H1 (cell line): ENCODE measurements around the gene DNMT3B. TPM values are rescaled to one million over a fixed set of nuclear protein-coding genes. Genes with fewer than 3 reads are reported as not detected.
"Not testable (repeated sequence)": the region's sequence is repeated elsewhere in the genome, so short reads cannot be mapped to it uniquely, and the experiment has no call there.

Source experiments
- CTCF ChIA-PET: fragments of 300-600 bp; sonication (Branson Sonifier 250); formaldehyde crosslinking; loops from one replicate; lab custom pipeline; 2021; ENCODE audit not compliant: partially characterized antibody; lab: Charles Lee
- POLR2A ChIA-PET: fragments of 300-600 bp; sonication (Branson Sonifier 250); formaldehyde crosslinking; loops from one replicate; lab custom pipeline; 2021; ENCODE audit warnings: inconsistent platforms; ENCODE audit not compliant: partially characterized antibody; lab: Charles Lee
- DNase-seq, 2 experiments: peaks; one replicate each; pipeline versions ENCODE4 v3.0.0 to v3.0.0-alpha.2; 2010 to 2022; ENCODE audit warnings: low spot score in 2 of 2, low read depth in 1 of 2, mixed read lengths in 1 of 2
- FAIRE-seq: peaks from 2 replicates; lab custom pipeline; 2011; peaks lifted over from hg19 to GRCh38; lab: Jason Lieb, UNC
- H2AFZ ChIP-seq: 2 replicates; pipeline ENCODE4 v1.8.1; 2012; ENCODE audit warnings: low read length, inconsistent platforms
- H2AK5ac ChIP-seq: 2 replicates; pipeline ENCODE4 v1.6.1; 2013; ENCODE audit warnings: low read depth, low read length
- H2BK120ac ChIP-seq: replicated peaks from 2 replicates; pipeline ENCODE3; 2013; ENCODE audit warnings: low read depth, low read length, inconsistent platforms
- H2BK12ac ChIP-seq: 2 replicates; pipeline ENCODE4 v1.6.1; 2013; ENCODE audit warnings: low read depth, low read length
- H2BK15ac ChIP-seq: 2 replicates; pipeline ENCODE4 v1.6.1; 2013; ENCODE audit warnings: low read length
- H2BK20ac ChIP-seq: 2 replicates; pipeline ENCODE4 v1.6.1; 2013; ENCODE audit warnings: low read length
- H2BK5ac ChIP-seq: 2 replicates; pipeline ENCODE4 v1.6.1; 2013; ENCODE audit warnings: low read depth, low read length
- H3K14ac ChIP-seq: 2 replicates; pipeline ENCODE4 v1.6.1; 2013; ENCODE audit warnings: inconsistent platforms; ENCODE audit not compliant: insufficient read length
- H3K18ac ChIP-seq: 2 replicates; pipeline ENCODE4 v1.6.1; 2013; ENCODE audit warnings: low read length; ENCODE audit errors: extremely low read depth
- H3K23ac ChIP-seq: 2 replicates; pipeline ENCODE4 v1.6.1; 2013; ENCODE audit warnings: inconsistent platforms; ENCODE audit not compliant: insufficient read length
- H3K23me2 ChIP-seq: 2 replicates; pipeline ENCODE4 v1.6.1; 2013; ENCODE audit warnings: low read depth, low read length
- H3K27ac ChIP-seq: 2 replicates; pipeline ENCODE4 v1.6.1; 2011; ENCODE audit warnings: low read depth, low read length, inconsistent platforms
- H3K27me3 ChIP-seq, 4 experiments: replicated peaks in 1 of 4; 1 replicate in 1 of 4; 2 replicates in 3 of 4; pipeline versions ENCODE4 v1.6.1 to v1.8.1; 2011 to 2013; ENCODE audit warnings: low read length in 3 of 4, mild to moderate bottlenecking in 3 of 4, inconsistent platforms in 2 of 4, mixed read lengths in 2 of 4, moderate library complexity in 1 of 4; ENCODE audit not compliant: control insufficient read depth in 3 of 4, insufficient read depth in 3 of 4; ENCODE audit errors: extremely low read depth in 1 of 4
- H3K36me3 ChIP-seq, 4 experiments: 2 replicates each; pipeline versions ENCODE4 v1.6.1 to v1.8.1; 2011 to 2013; ENCODE audit warnings: mild to moderate bottlenecking in 4 of 4, low read length in 3 of 4, moderate library complexity in 2 of 4, control low read depth in 1 of 4, inconsistent platforms in 1 of 4; ENCODE audit not compliant: insufficient read depth in 4 of 4, control insufficient read depth in 2 of 4
- H3K4ac ChIP-seq: replicated peaks from 2 replicates; pipeline ENCODE3; 2013; ENCODE audit warnings: low read length, low read depth, mixed read lengths, inconsistent platforms; ENCODE audit not compliant: insufficient read length
- H3K4me1 ChIP-seq, 4 experiments: replicated peaks in 1 of 4; 1 replicate in 1 of 4; 2 replicates in 3 of 4; pipeline versions ENCODE4 v1.6.1 to v1.8.1; 2011 to 2013; ENCODE audit warnings: low read length in 3 of 4, inconsistent platforms in 2 of 4, mixed read lengths in 1 of 4; ENCODE audit not compliant: insufficient read depth in 4 of 4, control insufficient read depth in 3 of 4
- H3K4me2 ChIP-seq, 2 experiments: 2 replicates each; pipeline versions ENCODE4 v1.6.1 to v1.8.1; 2011 to 2013; ENCODE audit warnings: low read depth in 2 of 2, low read length in 2 of 2, control low read depth in 1 of 2, inconsistent platforms in 1 of 2, mild to moderate bottlenecking in 1 of 2; ENCODE audit not compliant: insufficient read depth in 1 of 2
- H3K4me3 ChIP-seq, 4 experiments: fragments of 200-600, 300-600 bp in 1 of 4; sonication (generic), shearing (Covaris generic), sonication (Bioruptor Twin) in 1 of 4; 2 replicates each; pipeline versions ENCODE4 v1.5.1 to v1.8.1; 2011 to 2016; ENCODE audit warnings: low read length in 4 of 4, low read depth in 3 of 4, control low read depth in 2 of 4, inconsistent platforms in 2 of 4, mild to moderate bottlenecking in 2 of 4, mixed read lengths in 1 of 4, moderate library complexity in 1 of 4; ENCODE audit not compliant: insufficient read depth in 2 of 4; ENCODE audit errors: extremely low read depth in 1 of 4
- H3K56ac ChIP-seq: replicated peaks from 2 replicates; pipeline ENCODE3; 2013; ENCODE audit warnings: low read depth, mild to moderate bottlenecking, mixed read lengths, low read length, inconsistent platforms; ENCODE audit not compliant: insufficient read length
- H3K79me1 ChIP-seq: 2 replicates; pipeline ENCODE4 v1.6.1; 2013; ENCODE audit warnings: low read depth, low read length, control low read depth
- H3K79me2 ChIP-seq, 2 experiments: 2 replicates each; pipeline versions ENCODE4 v1.6.1 to v1.8.1; 2012 to 2013; ENCODE audit warnings: low read length in 2 of 2, mild to moderate bottlenecking in 2 of 2, inconsistent platforms in 1 of 2; ENCODE audit not compliant: insufficient read depth in 2 of 2, control insufficient read depth in 1 of 2
- H3K9ac ChIP-seq, 4 experiments: replicated peaks in 1 of 4; 1 replicate in 1 of 4; 2 replicates in 3 of 4; pipeline versions ENCODE4 v1.6.1 to v1.8.1; 2011 to 2013; ENCODE audit warnings: low read depth in 3 of 4, low read length in 3 of 4, control low read depth in 2 of 4, mild to moderate bottlenecking in 2 of 4, moderate library complexity in 2 of 4, inconsistent platforms in 1 of 4; ENCODE audit errors: extremely low read depth in 1 of 4
- H3K9me3 ChIP-seq, 2 experiments: 2 replicates each; pipeline versions ENCODE4 v1.6.1 to v1.8.1; 2012 to 2013; ENCODE audit warnings: mild to moderate bottlenecking in 2 of 2, moderate library complexity in 2 of 2, control low read depth in 1 of 2, inconsistent platforms in 1 of 2, low read depth in 1 of 2, low read length in 1 of 2, mixed read lengths in 1 of 2; ENCODE audit not compliant: insufficient read depth in 2 of 2
- H4K20me1 ChIP-seq, 2 experiments: replicated peaks in 1 of 2; 2 replicates each; pipeline versions ENCODE3 to v1.8.1; 2011 to 2013; ENCODE audit warnings: inconsistent platforms in 2 of 2, low read length in 2 of 2, mild to moderate bottlenecking in 1 of 2; ENCODE audit not compliant: insufficient read depth in 2 of 2, control insufficient read depth in 1 of 2
- H4K5ac ChIP-seq: 2 replicates; pipeline ENCODE4 v1.6.1; 2013; ENCODE audit warnings: low read length, low read depth, mixed read lengths, inconsistent platforms; ENCODE audit not compliant: insufficient read length
- H4K8ac ChIP-seq: 2 replicates; pipeline ENCODE4 v1.8.0; 2013; ENCODE audit warnings: mild to moderate bottlenecking, moderate library complexity, low read length, inconsistent platforms; ENCODE audit not compliant: insufficient read depth; ENCODE audit errors: extremely low read depth
- H4K91ac ChIP-seq: replicated peaks from 2 replicates; pipeline ENCODE3; 2013; ENCODE audit warnings: low read length, mixed read lengths, inconsistent platforms; ENCODE audit not compliant: insufficient read length
- WGBS, 2 experiments: shearing (Covaris generic) in 1 of 2; methylation state at CpG; one replicate each; pipeline versions ENCODE4 v1.1.6 to v1.1.7; 2013 to 2015; ENCODE audit warnings: low lambda C conversion rate in 2 of 2, mixed read lengths in 2 of 2, inconsistent platforms in 1 of 2, low coverage in 1 of 2, missing lambda C conversion rate in 1 of 2; ENCODE audit not compliant: insufficient replicate concordance in 2 of 2, insufficient coverage in 1 of 2, insufficient read length in 1 of 2; ENCODE audit errors: extremely low coverage in 1 of 2, missing lambda C conversion rate in 1 of 2; 5-methylcytosine and 5-hydroxymethylcytosine counted together
- polyA plus RNA-seq, 7 experiments: library from polyadenylated mRNA; depleted of rRNA in 3 of 7; stranded (reverse) in 5 of 7; unstranded in 2 of 7; fragments of >200 nt in 5 of 7; fragments of 200-250 nt in 2 of 7; gene quantifications; 1 replicate in 5 of 7; 2 replicates in 1 of 7; 4 replicates in 1 of 7; pipeline versions ENCODE4 v1.2.1 to v1.2.3, GENCODE V29; 2011 to 2013; ENCODE audit warnings: missing spikeins in 2 of 7, mixed read lengths in 2 of 7
- total RNA-seq: library from RNA; stranded (reverse); fragmentation: NEBNext Ultra II Directional; extraction: Animal tissue kit (Norgen Biotek cat#: 25700); gene quantifications from 2 replicates; pipeline ENCODE4 v1.2.1, GENCODE V29; 2021

DNMT3B gene
- total and polyA plus RNA-seq, 2 of the 8 experiments (the other 6 are each of a cell fraction or from before 2014, with no cell fraction given), result 433 to 1,016 TPM

- peaks cover 80 to 100% (median 95%) of the 10 kb centered on the region in 4 experiments for H3K36me3 ChIP-seq
- not testable (repeated sequence) for H3K23me2 ChIP-seq, H3K4me3 ChIP-seq, H4K8ac ChIP-seq, FAIRE-seq, H3K27ac ChIP-seq, H3K18ac ChIP-seq, H2BK20ac ChIP-seq, H3K56ac ChIP-seq, H3K9ac ChIP-seq, H4K5ac ChIP-seq, H2BK120ac ChIP-seq, H3K23ac ChIP-seq, H3K14ac ChIP-seq, H2BK12ac ChIP-seq, H2BK15ac ChIP-seq, H2AFZ ChIP-seq, H3K4ac ChIP-seq, H2AK5ac ChIP-seq, H3K27me3 ChIP-seq, H4K91ac ChIP-seq, DNase-seq, H3K4me1 ChIP-seq, H3K9me3 ChIP-seq, H2BK5ac ChIP-seq, H3K4me2 ChIP-seq
- peaks cover 0 to 50% of the 10 kb centered on the region in 2 experiments; a peak in 2 of 4 replicates for H3K79me2 ChIP-seq
- CTCF ChIA-PET, result interaction anchor here (2.1 to 6.4 kb wide), 3 partner anchors 9 to 124 kb away, joined by 4 to 28 read pairs (median 25); partner anchors contain the start of gene C20orf203
- POLR2A ChIA-PET, result interaction anchor here (1.1 to 9.9 kb wide), 6 partner anchors 8 to 37 kb away, joined by 4 to 112 read pairs (median 6); no protein-coding TSS in a partner anchor
- peaks cover 12% of the 10 kb centered on the region; the same call in 1 of the 2 replicates for H3K79me1 ChIP-seq
- H4K20me1 ChIP-seq, result peaks cover 34 to 41% of the 10 kb centered on the region in 2 experiments
- WGBS, 2 experiments, result 96% methylated on average over 5 of the region's 5 CpGs; no CpG with 5 or more reads in 1 of the 2 experiments
Measured at GRCh38 chr20:32797571-32797970, 35.4 kb downstream of the DNMT3B start.
